Activated CD4-positive, alpha-beta T cell treated with anti-CD3 and anti-CD28 coated beads, Interleukin-2, Interleukin-6, amounts not matched to agents 100 ng/mL and 50 ng/mL, durations not matched to agents 16 hours and 8 hours (primary cell): ENCODE data around the gene ERICH2.

Experiments
- DNase-seq: peaks from one replicate; pipeline ENCODE4 v3.0.0-alpha.2; 2020

ERICH2 gene

GRCh38 chr2:170817093-170818035, 47.2 kb downstream of the ERICH2 start:
- DNase-seq, result peak; percentile 48

GRCh38 chr2:170818036-170818751, 48.0 kb downstream of the ERICH2 start:
- DNase-seq, result peak; percentile 32

GRCh38 chr2:170818752-170819470, 48.7 kb downstream of the ERICH2 start:
- DNase-seq, result no peak

GRCh38 chr2:170819680-170820664, 49.8 kb downstream of the ERICH2 start:
- peak; percentile 28 for DNase-seq

- DNase-seq, result peak; percentile 60
Observed at GRCh38 chr2:170820757-170821530, 50.8 kb downstream of the ERICH2 start.

GRCh38 chr2:170821531-170822289, 51.5 kb downstream of the ERICH2 start:
- DNase-seq, result no peak

- peak; percentile 64 for DNase-seq
Observed at GRCh38 chr2:170822290-170823087, 52.3 kb downstream of the ERICH2 start.

GRCh38 chr2:170823088-170823897, 53.1 kb downstream of the ERICH2 start:
- DNase-seq, result peak; percentile 19

- DNase-seq, result no peak
Observed at GRCh38 chr2:170823898-170824215, 53.7 kb downstream of the ERICH2 start.

GRCh38 chr2:170824526-170825015, 54.4 kb downstream of the ERICH2 start:
- DNase-seq, result no peak

GRCh38 chr2:170827841-170828532, 57.8 kb downstream of the ERICH2 start:
- no peak for DNase-seq

- no peak for DNase-seq
Observed at GRCh38 chr2:170828533-170828916, 58.3 kb downstream of the ERICH2 start.

GRCh38 chr2:170829036-170829435, 58.9 kb downstream of the ERICH2 start:
- no peak for DNase-seq

GRCh38 chr2:170830166-170830565, 60.0 kb downstream of the ERICH2 start:
- no peak for DNase-seq

- DNase-seq, result no peak
Observed at GRCh38 chr2:170831115-170831514, 60.9 kb downstream of the ERICH2 start.

- DNase-seq, result no peak
Observed at GRCh38 chr2:170836027-170836426, 65.8 kb downstream of the ERICH2 start.

GRCh38 chr2:170840717-170841210, 70.6 kb downstream of the ERICH2 start:
- no peak for DNase-seq

GRCh38 chr2:170842785-170843184, 72.6 kb downstream of the ERICH2 start:
- DNase-seq, result no peak
